EH (cell line): Measurements from ENCODE around the gene NRROS.
"Not testable (repeated sequence)": the region's sequence is repeated elsewhere in the genome, so short reads cannot be mapped to it uniquely, and the experiment has no call there.

Experiments
- DNase-seq: peaks from one replicate; pipeline ENCODE4 v3.0.0-alpha.2; 2015; ENCODE audit warnings: low read depth

NRROS gene

GRCh38 chr3:196639483-196640296, at the start of gene NRROS:
Gene NRROS (plus strand): TSS chr3:196639694. CDS start chr3:196654540, 14,846 bp downstream.
- peak; percentile 60 for DNase-seq

- DNase-seq, result no peak
Observed at GRCh38 chr3:196590279-196590678, 49.2 kb upstream of the NRROS start.

- DNase-seq, result no peak
Observed at GRCh38 chr3:196596355-196596754, 43.1 kb upstream of the NRROS start.

- peak; percentile 47 for DNase-seq
Observed at GRCh38 chr3:196597971-196598733, 41.3 kb upstream of the NRROS start.

- DNase-seq, result no peak
Observed at GRCh38 chr3:196599734-196600128, 39.8 kb upstream of the NRROS start.

GRCh38 chr3:196600359-196600758, 39.1 kb upstream of the NRROS start:
- DNase-seq, result no peak

- no peak for DNase-seq
Observed at GRCh38 chr3:196602673-196603072, 36.8 kb upstream of the NRROS start.

- DNase-seq, result no peak
Observed at GRCh38 chr3:196603683-196604082, 35.8 kb upstream of the NRROS start.

- DNase-seq, result no peak
Observed at GRCh38 chr3:196604548-196604947, 34.9 kb upstream of the NRROS start.

GRCh38 chr3:196608693-196609092, 30.8 kb upstream of the NRROS start:
- DNase-seq, result no peak

- DNase-seq, result peak; percentile 78
Observed at GRCh38 chr3:196609343-196609775, 30.1 kb upstream of the NRROS start.

GRCh38 chr3:196609805-196610515, 29.5 kb upstream of the NRROS start:
- no peak for DNase-seq

GRCh38 chr3:196611761-196612483, 27.6 kb upstream of the NRROS start:
- no peak for DNase-seq

- not testable (repeated sequence) for DNase-seq
Observed at GRCh38 chr3:196615234-196615633, 24.3 kb upstream of the NRROS start.

- no peak for DNase-seq
Observed at GRCh38 chr3:196617256-196617655, 22.2 kb upstream of the NRROS start.

GRCh38 chr3:196619223-196619622, 20.3 kb upstream of the NRROS start:
- DNase-seq, result no peak

GRCh38 chr3:196619627-196620026, 19.9 kb upstream of the NRROS start:
- DNase-seq, result not testable (repeated sequence)

GRCh38 chr3:196620161-196620604, 19.3 kb upstream of the NRROS start:
- no peak for DNase-seq

- DNase-seq, result no peak
Observed at GRCh38 chr3:196620684-196621083, 18.8 kb upstream of the NRROS start.

GRCh38 chr3:196621611-196622010, 17.9 kb upstream of the NRROS start:
- DNase-seq, result no peak

GRCh38 chr3:196624067-196624790, 15.3 kb upstream of the NRROS start:
- no peak for DNase-seq
